ENCODE measurements around the gene TLR6.
"Not testable (repeated sequence)": the region's sequence is repeated elsewhere in the genome, so short reads cannot be mapped to it uniquely, and the experiment has no call there.

The TLR6 gene

GRCh38 chr4:38785041-38785790 is 71.4 kb downstream of the TLR6 start:
- DNase-seq (ENCODE audit: low read depth in 3 of 3), result no peak

GRCh38 chr4:38784141-38784540 is 72.5 kb downstream of the TLR6 start:
- no peak for DNase-seq (ENCODE audit: low read depth in 3 of 3)

GRCh38 chr4:38783109-38783460 is 73.5 kb downstream of the TLR6 start:
- DNase-seq (ENCODE audit: low read depth in 3 of 3), result no peak

GRCh38 chr4:38782452-38783108 is 74.0 kb downstream of the TLR6 start, which contains the start of gene TLR10:
TLR10 (minus strand) TSS chr4:38782990; CDS start chr4:38775590, 7,400 bp downstream.
- peak in 2 of 3 donors; percentile 9 to 26 for DNase-seq (ENCODE audit: low read depth in 3 of 3)

GRCh38 chr4:38781854-38782261 is 74.8 kb downstream of the TLR6 start:
- no peak for DNase-seq (ENCODE audit: low read depth in 3 of 3)

DNA sequence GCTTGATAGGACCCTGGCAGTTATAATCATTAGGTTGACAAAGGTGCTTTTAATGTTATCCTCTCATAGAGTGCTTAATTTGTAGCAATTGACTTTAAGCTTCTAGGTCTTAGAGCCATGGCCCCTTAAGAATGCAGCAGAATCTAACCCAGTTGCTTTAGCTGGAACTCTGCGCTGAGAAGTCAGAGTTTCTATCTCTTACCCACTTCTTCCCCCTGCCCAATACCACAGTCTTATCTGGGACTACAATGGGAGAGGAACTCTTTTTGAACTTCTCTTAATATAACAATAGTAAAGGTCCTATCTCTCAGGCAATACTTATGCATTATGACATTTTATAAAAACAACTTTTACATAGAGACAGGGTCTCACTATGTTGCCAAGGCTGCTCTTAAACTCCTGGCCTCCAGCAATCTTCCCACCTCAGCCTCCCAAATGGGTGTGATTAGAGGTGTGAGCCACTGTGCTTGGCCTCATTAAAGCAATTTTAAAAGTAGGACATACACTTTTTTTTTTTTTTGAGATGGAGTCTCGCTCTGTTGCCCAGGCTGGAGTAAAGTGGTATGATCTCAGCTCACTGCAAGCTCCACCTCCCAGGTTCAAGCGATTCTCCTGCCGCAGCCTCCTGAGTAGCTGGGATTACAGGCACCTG is 75.7 kb downstream of the TLR6 start:
- DNase-seq (ENCODE audit: low read depth in 3 of 3), result no peak

DNA sequence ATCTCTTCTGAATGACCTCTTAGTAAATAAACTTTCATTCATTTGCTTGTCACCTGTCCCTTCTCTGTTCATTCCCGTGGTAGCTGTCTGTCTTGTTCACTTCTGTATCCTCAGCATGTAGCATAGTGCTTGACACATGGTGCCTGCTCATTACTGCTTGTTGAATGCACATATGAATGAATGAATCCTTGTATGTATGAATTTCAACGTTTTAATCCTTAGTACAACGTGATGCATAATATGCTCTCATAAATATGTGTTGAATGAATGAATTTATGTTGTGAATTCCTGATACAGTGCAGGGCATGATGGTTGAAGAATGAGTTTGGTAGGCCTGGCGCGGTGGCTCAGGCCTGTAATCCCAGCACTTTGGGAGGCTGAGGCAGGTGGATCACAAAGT is 76.8 kb downstream of the TLR6 start:
- DNase-seq (ENCODE audit: low read depth in 3 of 3), result no peak

GRCh38 chr4:38777925-38778324 is 78.7 kb downstream of the TLR6 start:
- not testable (repeated sequence) for DNase-seq (ENCODE audit: low read depth in 3 of 3)

DNA sequence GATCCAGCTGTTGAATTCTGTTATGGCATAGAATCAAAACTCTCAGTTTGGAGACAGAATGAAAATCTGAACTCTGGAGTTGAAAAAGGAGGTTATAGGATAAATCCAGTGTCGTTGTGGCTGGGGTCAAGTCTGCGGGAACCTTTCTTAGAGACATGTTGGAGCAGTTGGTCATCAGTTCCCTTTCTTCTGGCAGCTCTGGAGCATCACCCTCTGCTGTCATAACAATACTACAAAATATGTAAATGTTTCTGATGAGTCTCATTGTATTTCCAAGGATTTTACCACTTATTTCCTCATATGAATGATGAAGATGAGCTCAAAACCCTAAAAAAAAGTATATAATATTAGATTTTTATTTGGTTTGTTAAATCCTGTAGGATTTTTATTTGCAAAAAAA is 81.3 kb downstream of the TLR6 start:
- DNase-seq (ENCODE audit: low read depth in 3 of 3), result no peak

- no peak for DNase-seq (ENCODE audit: low read depth in 3 of 3)
These were observed 82.2 kb downstream of the TLR6 start for GRCh38 chr4:38774181-38774955.
